Fibroblast of peridontal ligament (primary cell): ENCODE data around the gene NECAB3.

ENCODE experiments used
- DNase-seq: peaks from one replicate; pipeline ENCODE4 v3.0.0-alpha.2; 2010; ENCODE audit errors: extremely low read depth

The NECAB3 gene

GRCh38 chr20:33621717-33622400 is 52.4 kb downstream of the NECAB3 start:
- DNase-seq: peak; percentile 7

GRCh38 chr20:33612001-33612400 is 62.2 kb downstream of the NECAB3 start:
- DNase-seq: no peak

GRCh38 chr20:33611106-33611505 is 63.1 kb downstream of the NECAB3 start:
- DNase-seq: no peak

GRCh38 chr20:33609504-33609903 is 64.7 kb downstream of the NECAB3 start:
- DNase-seq: no peak
